ENCODE measurements around the gene MAGI2.

The MAGI2 gene

DNA sequence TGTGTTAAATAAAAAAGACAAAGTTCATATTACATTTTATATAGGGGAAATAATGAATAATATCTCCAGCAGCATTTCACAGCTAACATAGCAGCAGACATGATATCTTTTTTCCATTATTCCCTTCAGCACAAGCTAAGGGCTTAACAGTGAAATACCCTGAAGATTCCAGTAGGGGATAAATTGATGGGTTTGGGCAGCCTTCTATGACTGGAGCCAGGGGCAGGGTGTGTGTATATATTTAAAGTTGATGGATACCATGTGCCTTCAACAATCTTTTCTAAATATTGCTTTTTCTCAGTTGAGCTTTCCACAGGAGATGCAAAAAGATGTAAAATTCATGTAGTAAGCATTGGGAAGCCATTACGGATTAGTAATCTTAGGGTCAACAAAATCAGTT lies 151.2 kb downstream of the MAGI2 start:
- Histone ChIP-seq H3K4me1 (ENCODE audit: control insufficient read depth, insufficient read depth, low read length) (peaks cover 5% of the 10 kb centered on the region), H3K36me3 (ENCODE audit: control insufficient read depth, insufficient read depth, low read length, severe bottlenecking) (no peaks in the 10 kb centered on the region), H3K27me3 (replicated peaks; ENCODE audit: control insufficient read depth, insufficient read depth, low read length) (no peaks in the 10 kb centered on the region), H3K9ac (ENCODE audit: low read length) (no peak overlapping the region), H3K9me3 (ENCODE audit: control insufficient read depth, low read length) (no peaks in the 10 kb centered on the region), H3K4me3 (ENCODE audit: low read length) (no peak overlapping the region)
- DNase-seq (ENCODE audit: low read depth) = no peak

DNA sequence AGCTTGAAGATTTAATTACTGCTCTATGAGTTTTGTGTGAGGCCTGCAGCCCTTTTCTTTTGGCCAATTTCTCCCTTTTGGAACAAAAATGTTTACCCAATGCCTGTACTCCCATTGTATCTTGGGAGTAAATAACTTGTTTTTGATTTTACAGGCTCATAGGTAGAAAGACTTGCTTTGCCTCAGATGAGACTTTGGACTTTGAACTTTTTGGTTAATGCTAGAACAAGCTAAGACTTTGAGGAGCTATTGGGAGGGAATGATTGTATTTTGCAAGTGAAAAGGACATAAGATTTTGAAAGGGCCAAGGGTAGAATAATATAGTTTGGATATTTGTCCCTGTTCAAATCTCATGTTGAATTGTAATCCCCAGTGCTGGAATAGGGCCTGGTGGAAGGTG lies 152.0 kb downstream of the MAGI2 start:
- no peaks in the 10 kb centered on the region for H3K36me3 ChIP-seq (ENCODE audit: control insufficient read depth, insufficient read depth, low read length, severe bottlenecking)
- no peaks in the 10 kb centered on the region for H3K27me3 ChIP-seq (replicated peaks; ENCODE audit: control insufficient read depth, insufficient read depth, low read length)
- no peak overlapping the region for H3K4me3 ChIP-seq (ENCODE audit: low read length)
- DNase-seq (ENCODE audit: low read depth) = no peak
- H3K4me1 ChIP-seq (ENCODE audit: control insufficient read depth, insufficient read depth, low read length) = peaks cover 5% of the 10 kb centered on the region
- H3K9me3 ChIP-seq (ENCODE audit: control insufficient read depth, low read length) = no peaks in the 10 kb centered on the region
- no peak overlapping the region for H3K9ac ChIP-seq (ENCODE audit: low read length)

DNA sequence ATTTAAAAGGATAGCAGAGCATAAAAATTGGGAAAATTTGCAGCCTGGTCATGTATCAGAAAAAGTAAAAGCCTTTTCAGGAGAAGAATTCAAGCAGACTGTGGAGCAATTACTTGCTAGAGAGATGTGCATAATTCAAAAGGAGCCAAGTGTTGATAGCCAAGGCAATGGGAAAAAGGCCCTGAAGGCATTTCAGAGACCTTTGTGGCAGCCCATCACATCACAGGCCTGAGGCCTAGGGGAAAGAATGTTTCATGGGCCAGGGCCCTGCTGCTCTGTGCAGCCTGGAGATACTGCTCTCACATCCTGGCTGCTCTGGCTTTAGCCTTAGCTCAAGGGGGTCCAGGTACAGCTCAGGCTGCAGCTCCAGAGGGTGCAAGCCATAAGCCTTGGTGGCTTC lies 152.9 kb downstream of the MAGI2 start:
- no peak overlapping the region for H3K4me3 ChIP-seq (ENCODE audit: low read length)
- peaks cover 5% of the 10 kb centered on the region for H3K4me1 ChIP-seq (ENCODE audit: control insufficient read depth, insufficient read depth, low read length)
- no peak for DNase-seq (ENCODE audit: low read depth)
- no peaks in the 10 kb centered on the region for H3K36me3 ChIP-seq (ENCODE audit: control insufficient read depth, insufficient read depth, low read length, severe bottlenecking)
- H3K9me3 ChIP-seq (ENCODE audit: control insufficient read depth, low read length) = no peaks in the 10 kb centered on the region
- H3K27me3 ChIP-seq (replicated peaks; ENCODE audit: control insufficient read depth, insufficient read depth, low read length) = no peaks in the 10 kb centered on the region
- no peak overlapping the region for H3K9ac ChIP-seq (ENCODE audit: low read length)

DNA sequence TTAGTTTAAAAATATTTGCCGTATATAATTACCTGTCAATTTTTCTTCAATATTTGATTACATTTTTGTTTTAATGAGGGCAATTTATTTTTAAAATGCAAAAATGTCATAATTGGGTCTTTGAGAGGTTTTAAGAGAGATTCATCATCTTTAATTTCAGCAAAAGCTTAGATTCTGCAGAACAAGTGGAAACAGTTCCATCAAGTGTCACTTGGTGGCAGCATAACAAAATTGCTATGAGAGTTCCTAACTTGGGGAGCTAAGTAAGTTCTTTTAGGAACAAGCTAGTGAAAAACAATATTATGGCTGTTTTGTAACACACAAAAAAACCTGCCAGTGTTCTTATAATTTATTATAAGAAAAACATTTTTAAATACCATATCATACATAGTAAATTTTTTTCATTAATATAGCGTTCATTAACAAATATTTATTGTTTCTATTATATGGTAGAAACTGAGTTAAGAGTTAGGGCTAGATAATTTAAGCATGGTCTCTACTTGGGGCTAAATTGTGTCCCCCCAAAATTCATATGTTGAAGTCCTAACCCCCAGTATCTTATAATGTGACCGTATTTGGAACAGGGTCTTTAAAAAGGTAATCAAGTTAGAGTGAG lies 155.2 kb downstream of the MAGI2 start:
- Histone ChIP-seq H3K27me3 (replicated peaks; ENCODE audit: control insufficient read depth, insufficient read depth, low read length) (no peaks in the 10 kb centered on the region), H3K36me3 (ENCODE audit: control insufficient read depth, insufficient read depth, low read length, severe bottlenecking) (no peaks in the 10 kb centered on the region), H3K4me3 (ENCODE audit: low read length) (no peak overlapping the region), H3K9ac (ENCODE audit: low read length) (peak overlapping the region; percentile 29), H3K4me1 (ENCODE audit: control insufficient read depth, insufficient read depth, low read length) (peaks cover 5% of the 10 kb centered on the region), H3K9me3 (ENCODE audit: control insufficient read depth, low read length) (no peaks in the 10 kb centered on the region)
- peak; percentile 85 for DNase-seq (ENCODE audit: low read depth)

DNA sequence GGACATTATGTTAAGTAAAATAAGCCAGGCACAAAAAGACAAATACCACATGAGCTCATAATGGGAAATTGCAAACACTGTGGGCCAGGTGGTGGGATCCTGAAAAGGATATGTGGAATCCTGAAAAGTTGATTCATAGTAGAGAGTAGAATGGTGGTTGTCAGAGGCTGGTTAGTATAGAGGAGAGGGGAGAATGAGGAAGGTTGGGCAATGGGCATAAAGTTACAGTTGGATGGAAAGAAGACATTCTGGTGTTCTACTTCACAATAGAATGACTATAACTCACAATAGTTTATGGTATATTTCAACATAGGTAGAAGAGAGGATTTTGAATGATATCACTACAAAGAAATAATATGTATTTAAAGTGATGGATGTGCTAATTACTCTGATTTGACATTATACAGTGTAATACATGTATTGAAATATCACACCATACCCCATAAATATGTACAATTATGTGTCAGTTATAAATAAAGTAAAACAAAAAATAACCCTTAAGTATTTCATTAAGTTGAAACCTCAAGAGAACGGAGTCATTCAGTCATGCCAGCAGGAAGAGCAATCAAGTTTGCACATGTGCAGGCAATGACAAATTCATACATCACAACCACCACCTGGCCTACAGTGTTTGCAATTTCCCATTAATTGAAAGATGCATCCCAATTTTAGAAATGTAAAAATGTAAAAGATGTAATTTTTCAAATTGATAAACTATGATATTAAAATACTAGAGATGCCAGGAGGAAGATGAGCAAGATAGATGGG lies 156.7 kb downstream of the MAGI2 start:
- peaks cover 10% of the 10 kb centered on the region for H3K4me1 ChIP-seq (ENCODE audit: control insufficient read depth, insufficient read depth, low read length)
- H3K4me3 ChIP-seq (ENCODE audit: low read length) = no peak overlapping the region
- H3K36me3 ChIP-seq (ENCODE audit: control insufficient read depth, insufficient read depth, low read length, severe bottlenecking) = no peaks in the 10 kb centered on the region
- DNase-seq (ENCODE audit: low read depth) = no peak
- no peaks in the 10 kb centered on the region for H3K9me3 ChIP-seq (ENCODE audit: control insufficient read depth, low read length)
- H3K27me3 ChIP-seq (replicated peaks; ENCODE audit: control insufficient read depth, insufficient read depth, low read length) = no peaks in the 10 kb centered on the region
- no peak overlapping the region for H3K9ac ChIP-seq (ENCODE audit: low read length)

DNA sequence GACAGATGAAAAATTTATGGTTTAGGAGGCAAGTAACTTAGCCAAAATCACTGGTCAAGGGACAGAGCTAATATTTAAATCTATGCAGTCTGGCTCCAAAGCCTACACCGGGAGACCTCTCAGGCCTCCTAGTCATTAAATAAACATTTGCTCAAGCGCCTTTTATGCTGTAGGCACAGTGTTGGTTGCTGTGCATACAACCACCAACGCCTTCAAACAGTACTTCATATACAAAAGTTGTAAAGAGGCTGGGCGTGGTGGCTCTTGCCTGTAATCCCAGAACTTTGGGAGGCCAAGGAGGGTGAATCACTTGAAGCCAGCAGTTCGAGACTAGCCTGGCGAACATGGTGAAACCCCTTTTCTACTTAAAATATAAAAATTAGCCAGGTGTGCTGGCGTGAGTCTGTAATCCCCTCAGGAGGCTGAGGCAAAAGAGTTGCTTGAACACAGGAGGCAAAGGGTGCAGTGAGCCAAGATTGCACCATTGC lies 159.8 kb downstream of the MAGI2 start:
- peak; percentile 41 for DNase-seq (ENCODE audit: low read depth)
- Histone ChIP-seq H3K9me3 (ENCODE audit: control insufficient read depth, low read length) (no peaks in the 10 kb centered on the region), H3K4me3 (ENCODE audit: low read length) (no peak overlapping the region), H3K9ac (ENCODE audit: low read length) (no peak overlapping the region), H3K36me3 (ENCODE audit: control insufficient read depth, insufficient read depth, low read length, severe bottlenecking) (no peaks in the 10 kb centered on the region), H3K4me1 (ENCODE audit: control insufficient read depth, insufficient read depth, low read length) (peaks cover 14% of the 10 kb centered on the region), H3K27me3 (replicated peaks; ENCODE audit: control insufficient read depth, insufficient read depth, low read length) (no peaks in the 10 kb centered on the region)

DNA sequence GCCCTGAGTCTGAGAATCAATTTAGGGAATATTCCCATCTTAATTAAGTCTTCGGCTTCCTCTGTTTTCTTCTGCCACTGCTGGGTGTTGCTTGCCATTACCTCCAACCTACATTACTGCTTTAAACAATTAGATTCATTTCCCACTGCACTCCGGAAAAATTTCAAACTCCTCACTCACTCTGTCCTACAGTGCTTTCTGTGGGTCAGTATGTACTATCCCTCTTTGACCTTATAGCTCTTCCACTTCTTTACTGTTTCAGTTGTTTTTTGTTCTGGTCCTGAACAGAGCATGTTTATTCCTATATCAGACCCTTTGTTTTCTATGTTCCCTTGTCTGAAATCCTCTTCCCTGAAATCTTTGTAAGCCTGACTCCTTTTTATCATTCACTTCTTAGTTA lies 160.6 kb downstream of the MAGI2 start:
- peak; percentile 22 for DNase-seq (ENCODE audit: low read depth)
- H3K36me3 ChIP-seq (ENCODE audit: control insufficient read depth, insufficient read depth, low read length, severe bottlenecking) = no peaks in the 10 kb centered on the region
- H3K4me1 ChIP-seq (ENCODE audit: control insufficient read depth, insufficient read depth, low read length) = peaks cover 14% of the 10 kb centered on the region
- H3K9ac ChIP-seq (ENCODE audit: low read length) = no peak overlapping the region
- H3K9me3 ChIP-seq (ENCODE audit: control insufficient read depth, low read length) = no peaks in the 10 kb centered on the region
- no peak overlapping the region for H3K4me3 ChIP-seq (ENCODE audit: low read length)
- no peaks in the 10 kb centered on the region for H3K27me3 ChIP-seq (replicated peaks; ENCODE audit: control insufficient read depth, insufficient read depth, low read length)

DNA sequence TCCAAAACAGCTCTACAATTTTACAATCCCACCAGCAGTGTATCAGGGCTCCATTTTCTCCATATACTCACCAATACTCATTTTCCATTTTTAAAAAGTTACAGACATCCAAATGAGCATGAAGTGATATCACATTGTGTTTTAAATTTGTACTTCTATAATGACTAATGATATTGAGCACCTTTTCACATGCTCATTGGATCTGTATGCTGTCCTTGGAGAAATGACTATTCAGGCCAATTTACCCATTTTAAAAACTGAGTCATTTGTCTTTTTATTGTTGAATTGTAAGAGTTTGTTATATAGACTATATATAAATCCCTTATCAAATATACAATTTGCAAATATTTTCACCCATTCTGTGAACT lies 162.0 kb downstream of the MAGI2 start:
- no peaks in the 10 kb centered on the region for H3K9me3 ChIP-seq (ENCODE audit: control insufficient read depth, low read length)
- peaks cover 14% of the 10 kb centered on the region for H3K4me1 ChIP-seq (ENCODE audit: control insufficient read depth, insufficient read depth, low read length)

DNA sequence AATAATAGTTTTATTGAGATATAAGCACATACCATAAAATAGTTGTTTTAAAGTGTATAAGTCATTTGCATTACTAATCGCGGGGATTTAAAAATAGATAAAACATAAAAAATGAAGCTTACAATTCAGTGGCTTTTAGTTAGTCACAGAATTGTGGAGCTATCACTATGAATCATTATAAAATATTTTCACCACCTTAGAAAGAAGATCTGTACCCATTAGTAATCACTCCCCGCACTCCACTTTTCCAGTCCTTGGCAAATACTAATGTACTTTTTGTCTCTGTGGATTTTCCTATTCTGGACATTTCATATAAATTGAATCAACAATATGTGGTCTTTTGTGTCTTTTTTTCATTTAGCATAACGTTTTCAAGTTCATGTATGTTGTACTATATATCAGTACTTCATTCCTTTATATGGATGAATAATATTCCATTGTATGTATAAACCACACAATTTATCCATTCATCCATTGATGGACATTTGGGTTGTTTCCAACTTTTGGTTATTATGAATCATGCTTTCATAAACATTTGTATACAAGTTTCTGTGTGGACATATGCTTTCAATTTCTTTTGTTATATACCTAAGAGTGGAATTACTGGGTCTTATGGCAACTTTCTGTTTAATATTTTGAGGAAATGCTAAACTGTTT lies 162.5 kb downstream of the MAGI2 start:
- H3K9me3 ChIP-seq (ENCODE audit: control insufficient read depth, low read length) = no peaks in the 10 kb centered on the region
- no peak overlapping the region for H3K4me3 ChIP-seq (ENCODE audit: low read length)
- DNase-seq (ENCODE audit: low read depth) = peak; percentile 40
- no peak overlapping the region for H3K9ac ChIP-seq (ENCODE audit: low read length)
- no peaks in the 10 kb centered on the region for H3K27me3 ChIP-seq (replicated peaks; ENCODE audit: control insufficient read depth, insufficient read depth, low read length)
- peaks cover 14% of the 10 kb centered on the region for H3K4me1 ChIP-seq (ENCODE audit: control insufficient read depth, insufficient read depth, low read length)
- H3K36me3 ChIP-seq (ENCODE audit: control insufficient read depth, insufficient read depth, low read length, severe bottlenecking) = no peaks in the 10 kb centered on the region

More for the DNA sequence above, 162.0 kb downstream of the MAGI2 start:
- Histone ChIP-seq H3K9ac (ENCODE audit: low read length) (no peak overlapping the region), H3K4me3 (ENCODE audit: low read length) (no peak overlapping the region), H3K36me3 (ENCODE audit: control insufficient read depth, insufficient read depth, low read length, severe bottlenecking) (no peaks in the 10 kb centered on the region), H3K27me3 (replicated peaks; ENCODE audit: control insufficient read depth, insufficient read depth, low read length) (no peaks in the 10 kb centered on the region)
- no peak for DNase-seq (ENCODE audit: low read depth)

DNA sequence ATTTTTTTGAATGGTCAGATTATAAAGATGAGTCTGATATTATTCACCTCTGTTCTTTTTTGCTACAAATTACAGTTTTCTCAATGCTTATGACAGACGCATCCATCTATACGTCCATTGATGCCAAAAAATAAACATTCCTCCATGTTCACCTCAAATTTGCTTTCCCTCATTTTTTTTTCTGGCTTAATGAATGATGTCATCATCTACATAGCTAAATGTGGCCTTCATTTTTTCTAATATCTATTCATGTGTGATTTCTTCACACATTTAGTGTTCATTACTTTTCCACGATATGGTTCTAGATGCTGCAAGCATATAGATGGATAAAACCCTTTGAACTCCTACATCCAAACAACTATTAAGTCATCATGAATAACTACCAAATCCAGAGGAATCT lies 163.1 kb downstream of the MAGI2 start:
- no peak for DNase-seq (ENCODE audit: low read depth)
- Histone ChIP-seq H3K4me1 (ENCODE audit: control insufficient read depth, insufficient read depth, low read length) (peaks cover 14% of the 10 kb centered on the region), H3K4me3 (ENCODE audit: low read length) (no peak overlapping the region)

DNA sequence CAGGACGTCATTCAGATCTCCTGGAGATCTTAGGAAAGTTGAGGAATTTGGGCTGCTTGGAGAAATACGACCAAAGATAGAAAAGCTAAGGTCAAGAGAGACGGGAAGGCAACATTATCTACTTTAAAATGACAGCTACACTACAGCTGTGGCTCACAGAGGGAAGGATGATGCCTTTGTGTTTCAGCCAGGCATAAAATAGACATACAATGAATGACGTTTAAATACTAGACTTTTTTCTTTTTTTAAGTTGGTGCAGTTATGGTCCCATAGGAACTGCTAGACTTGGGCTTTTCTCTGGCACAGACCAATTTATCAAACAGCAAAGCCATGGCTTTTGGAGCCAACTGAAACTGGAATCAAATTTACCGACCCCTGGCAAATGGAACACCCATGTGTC lies 164.8 kb downstream of the MAGI2 start:
- Histone ChIP-seq H3K4me3 (ENCODE audit: low read length) (no peak overlapping the region), H3K9ac (ENCODE audit: low read length) (no peak overlapping the region), H3K9me3 (ENCODE audit: control insufficient read depth, low read length) (no peaks in the 10 kb centered on the region), H3K27me3 (replicated peaks; ENCODE audit: control insufficient read depth, insufficient read depth, low read length) (no peaks in the 10 kb centered on the region), H3K36me3 (ENCODE audit: control insufficient read depth, insufficient read depth, low read length, severe bottlenecking) (no peaks in the 10 kb centered on the region), H3K4me1 (ENCODE audit: control insufficient read depth, insufficient read depth, low read length) (peaks cover 16% of the 10 kb centered on the region)
- DNase-seq (ENCODE audit: low read depth) = no peak

More for the DNA sequence above, 163.1 kb downstream of the MAGI2 start:
- no peaks in the 10 kb centered on the region for H3K9me3 ChIP-seq (ENCODE audit: control insufficient read depth, low read length)
- H3K36me3 ChIP-seq (ENCODE audit: control insufficient read depth, insufficient read depth, low read length, severe bottlenecking) = no peaks in the 10 kb centered on the region
- no peaks in the 10 kb centered on the region for H3K27me3 ChIP-seq (replicated peaks; ENCODE audit: control insufficient read depth, insufficient read depth, low read length)
- H3K9ac ChIP-seq (ENCODE audit: low read length) = no peak overlapping the region

All from adipocyte (in vitro differentiated cells).